CD4-positive, alpha-beta memory T cell (primary cell): ENCODE data around the gene ANKRD40. TPM values are rescaled to one million over a fixed set of nuclear protein-coding genes. Genes with fewer than 3 reads are reported as not detected.

ENCODE experiments used
- CTCF ChIA-PET: fragments of 350-600 bp; sonication (Branson Sonifier 250); formaldehyde crosslinking; loops from one replicate; lab custom pipeline; 2021; ENCODE audit warnings: inconsistent platforms; ENCODE audit not compliant: partially characterized antibody; lab: Charles Lee
- POLR2A ChIA-PET: fragments of 350-600 bp; sonication (Branson Sonifier 250); formaldehyde crosslinking; loops from one replicate; lab custom pipeline; 2021; ENCODE audit not compliant: partially characterized antibody; lab: Charles Lee
- DNase-seq, 5 donors: peaks; one replicate each; pipeline versions ENCODE4 v3.0.0 to v3.0.0-alpha.2; 2020 to 2022; ENCODE audit warnings: mixed read lengths in 1 of 5
- H3K27ac ChIP-seq: one replicate; pipeline ENCODE4 v1.7.0; 2013; ENCODE audit warnings: low read depth, low read length
- H3K27me3 ChIP-seq: 2 replicates; pipeline ENCODE4 v1.7.0; 2013; ENCODE audit warnings: mild to moderate bottlenecking, low read length, moderate library complexity; ENCODE audit not compliant: insufficient read depth
- H3K36me3 ChIP-seq: 2 replicates; pipeline ENCODE4 v1.7.0; 2013; ENCODE audit warnings: mild to moderate bottlenecking, low read length, moderate library complexity; ENCODE audit not compliant: insufficient read depth
- H3K4me1 ChIP-seq: 2 replicates; pipeline ENCODE4 v1.7.0; 2013; ENCODE audit warnings: mild to moderate bottlenecking, low read length, moderate library complexity; ENCODE audit not compliant: insufficient read depth
- H3K4me3 ChIP-seq, 2 donors: one replicate each; pipeline ENCODE4 v1.7.0; 2013; ENCODE audit warnings: low read length in 2 of 2, mild to moderate bottlenecking in 1 of 2
- H3K9me3 ChIP-seq, 2 donors: one replicate each; pipeline ENCODE4 v1.7.0; 2013; ENCODE audit warnings: low read length in 2 of 2, control low read depth in 1 of 2; ENCODE audit not compliant: control insufficient read depth in 1 of 2
- H3K27ac Mint-ChIP-seq, 7 donors: one replicate each; pipeline ENCODE4 v1.8.0; 2020 to 2021; ENCODE audit warnings: mixed read lengths in 7 of 7, mild to moderate bottlenecking in 6 of 7, inconsistent platforms in 3 of 7, moderate library complexity in 3 of 7
- H3K27me3 Mint-ChIP-seq, 2 donors: one replicate each; pipeline ENCODE4 v1.8.0; 2020 to 2021; ENCODE audit warnings: mixed read lengths in 2 of 2
- H3K36me3 Mint-ChIP-seq, 2 donors: one replicate each; pipeline ENCODE4 v1.8.0; 2020 to 2021; ENCODE audit warnings: mixed read lengths in 2 of 2, inconsistent platforms in 1 of 2, mild to moderate bottlenecking in 1 of 2
- H3K4me1 Mint-ChIP-seq, 4 donors: one replicate each; pipeline ENCODE4 v1.8.0; 2020 to 2021; ENCODE audit warnings: mixed read lengths in 4 of 4, mild to moderate bottlenecking in 1 of 4
- H3K4me3 Mint-ChIP-seq, 8 donors: one replicate each; pipeline ENCODE4 v1.8.0; 2020 to 2021; ENCODE audit warnings: mixed read lengths in 8 of 8, mild to moderate bottlenecking in 7 of 8, moderate library complexity in 6 of 8, inconsistent platforms in 3 of 8
- H3K9me3 Mint-ChIP-seq, 8 donors: one replicate each; pipeline ENCODE4 v1.8.0; 2020 to 2021; ENCODE audit warnings: mixed read lengths in 8 of 8, mild to moderate bottlenecking in 5 of 8, inconsistent platforms in 3 of 8, moderate library complexity in 1 of 8
- intact Hi-C: fragments of 100-400 bp; cut with micrococcal nuclease; formaldehyde crosslinking; loops from one replicate; pipeline ENCODE4 v1.15.1; 2023
- polyA plus RNA-seq, 2 donors: library from polyadenylated mRNA; unstranded; fragments of 300-500 nt; fragmentation: Illumina TruSeq; gene quantifications; one replicate each; pipeline ENCODE4 v1.2.3, GENCODE V29; 2021
- total RNA-seq, 2 experiments: library from RNA; stranded (reverse); gene quantifications; one replicate each; pipeline ENCODE4 v1.2.3, GENCODE V29; 2021

The ANKRD40 gene
- total and polyA plus RNA-seq, 4 experiments from 2014 or later = 2.1 to 39.3 (median 21.2) TPM

GRCh38 chr17:50645748-50646682 lies 61.7 kb downstream of the ANKRD40 start:
- no peak overlapping the region for H3K4me3 Mint-ChIP-seq
- ChIA-PET POLR2A (no interaction called here), CTCF (interaction anchor here (0.7 to 1.3 kb wide), 4 partner anchors 8 to 650 kb away, joined by 3 to 4 read pairs (median 3); no protein-coding TSS in a partner anchor)
- Histone ChIP-seq H3K9me3 (no peaks in the 10 kb centered on the region), H3K36me3 (no peaks in the 10 kb centered on the region), H3K4me3 (no peak overlapping the region), H3K4me1 (no peaks in the 10 kb centered on the region), H3K27ac (no peak overlapping the region), H3K27me3 (no peaks in the 10 kb centered on the region)
- H3K36me3 Mint-ChIP-seq = no peaks in the 10 kb centered on the region
- intact Hi-C loops = no loop called here
- H3K27ac Mint-ChIP-seq = no peak overlapping the region
- no peaks in the 10 kb centered on the region for H3K4me1 Mint-ChIP-seq
- H3K27me3 Mint-ChIP-seq = peaks cover 10 to 11% of the 10 kb centered on the region in 2 donors
- H3K9me3 Mint-ChIP-seq = peaks cover 0 to 13% (median 2%) of the 10 kb centered on the region in 8 donors
- DNase-seq = no peak

Other genes with a start within 250 kb of the ANKRD40 start
- not detected for gene CHAD, start 239.0 kb downstream of the ANKRD40 start, total RNA-seq
- under 1 TPM in 1 of 2 donors, not detected in 1; 0.64 TPM for gene CHAD, start 239.0 kb downstream of the ANKRD40 start, polyA plus RNA-seq
- 10 to 100 TPM; 81.1 to 86.0 TPM for gene RSAD1, start 229.1 kb downstream of the ANKRD40 start, total RNA-seq
- gene RSAD1, start 229.1 kb downstream of the ANKRD40 start, polyA plus RNA-seq = 10 to 100 TPM; 58.3 to 72.8 TPM
- gene MYCBPAP, start 199.5 kb downstream of the ANKRD40 start, total RNA-seq = 1 to 10 TPM; 5.3 to 6.8 TPM
- gene MYCBPAP, start 199.5 kb downstream of the ANKRD40 start, polyA plus RNA-seq = under 1 TPM in 1 of 2 donors, not detected in 1; 0.24 TPM
- not detected for gene EPN3, start 175.2 kb downstream of the ANKRD40 start, total RNA-seq
- not detected for gene EPN3, start 175.2 kb downstream of the ANKRD40 start, polyA plus RNA-seq
- 10 to 100 TPM; 13.3 to 14.1 TPM for gene SPATA20, start 160.7 kb downstream of the ANKRD40 start, total RNA-seq
- 1 to 10 TPM; 5.4 to 7.3 TPM for gene SPATA20, start 160.7 kb downstream of the ANKRD40 start, polyA plus RNA-seq
- not detected for gene CACNA1G, start 147.2 kb downstream of the ANKRD40 start, total RNA-seq
- not detected for gene CACNA1G, start 147.2 kb downstream of the ANKRD40 start, polyA plus RNA-seq
- gene ABCC3, start 73.0 kb downstream of the ANKRD40 start, total RNA-seq = 1 to 10 TPM in 1 of 2 experiments, under 1 TPM in 1; 0.86 to 1.6 TPM
- not detected for gene ABCC3, start 73.0 kb downstream of the ANKRD40 start, polyA plus RNA-seq
- 100 to 1,000 TPM; 254 to 291 TPM for gene LUC7L3, start 11.7 kb upstream of the ANKRD40 start, total RNA-seq
- gene LUC7L3, start 11.7 kb upstream of the ANKRD40 start, polyA plus RNA-seq = 10 to 100 TPM; 21.9 to 79.6 TPM
- gene ANKRD40CL, start 59.6 kb upstream of the ANKRD40 start, total RNA-seq = not detected
- not detected for gene ANKRD40CL, start 59.6 kb upstream of the ANKRD40 start, polyA plus RNA-seq
- gene WFIKKN2, start 127.7 kb upstream of the ANKRD40 start, total RNA-seq = not detected
- gene WFIKKN2, start 127.7 kb upstream of the ANKRD40 start, polyA plus RNA-seq = not detected
- 100 to 1,000 TPM in 1 of 2 experiments, 10 to 100 TPM in 1; 93.7 to 104 TPM for gene TOB1, start 158.4 kb upstream of the ANKRD40 start, total RNA-seq
- gene TOB1, start 158.4 kb upstream of the ANKRD40 start, polyA plus RNA-seq = 100 to 1,000 TPM in 1 of 2 donors, 10 to 100 TPM in 1; 74.3 to 102 TPM